Epithelial cell of proximal tubule (primary cell): Measurements from ENCODE around the gene UMODL1. TPM values are rescaled to one million over a fixed set of nuclear protein-coding genes. Genes with fewer than 3 reads are reported as not detected.

Experiments
- DNase-seq: peaks from one replicate; pipeline ENCODE4 v3.0.0-alpha.2; 2011; ENCODE audit warnings: low read depth
- H3K4me3 ChIP-seq: 2 replicates; pipeline ENCODE4 v1.5.1; 2011; ENCODE audit warnings: low read depth, mild to moderate bottlenecking, low read length
- total RNA-seq: library from RNA; depleted of rRNA; stranded (reverse); fragments of >200 nt; gene quantifications from 2 replicates; pipeline ENCODE4 v1.2.3, GENCODE V29; 2015
- TF ChIP-seq, protein P1 (sequence below): conservative IDR thresholded peaks from 2 replicates; pipeline ENCODE4 v1.5.1; 2012; ENCODE audit warnings: low read depth, mild to moderate bottlenecking, low read length

Gene UMODL1
- total RNA-seq, 1 donor from 2014 or later = not detected

DNA sequence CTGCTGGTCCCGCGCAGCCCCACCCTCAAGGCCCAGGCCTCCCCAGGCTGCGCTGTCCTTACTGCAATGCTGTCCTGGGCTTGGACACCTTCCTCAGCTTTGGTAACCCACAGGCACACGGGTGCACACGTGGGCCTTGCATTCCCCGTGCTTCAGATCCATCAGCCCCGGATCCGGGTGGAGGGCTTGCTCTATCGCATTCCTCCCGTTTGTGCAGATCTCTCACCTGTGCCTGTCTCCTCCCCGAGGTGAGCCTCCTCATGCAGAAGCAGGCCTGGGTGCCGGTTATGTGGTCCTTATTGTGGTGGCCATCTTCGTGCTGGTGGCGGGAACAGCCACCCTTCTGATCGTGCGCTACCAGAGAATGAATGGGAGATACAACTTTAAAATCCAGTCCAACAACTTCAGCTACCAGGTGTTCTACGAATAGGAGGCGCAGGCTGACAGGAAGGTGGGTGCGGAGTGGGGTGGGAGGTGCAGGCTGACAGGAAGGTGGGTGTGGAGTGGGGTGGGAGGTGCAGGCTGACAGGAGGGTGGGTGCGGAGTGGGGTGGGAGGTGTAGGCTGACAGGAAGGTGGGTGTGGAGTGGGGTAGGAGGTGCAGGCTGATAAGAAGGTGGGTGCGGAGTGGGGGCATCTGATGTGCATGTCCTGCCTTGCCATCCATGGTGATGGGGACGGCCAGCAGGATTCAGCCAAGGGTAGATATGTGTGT, 66.2 kb downstream of the UMODL1 start:
- no peak for DNase-seq
- TF ChIP-seq, protein P1, sequence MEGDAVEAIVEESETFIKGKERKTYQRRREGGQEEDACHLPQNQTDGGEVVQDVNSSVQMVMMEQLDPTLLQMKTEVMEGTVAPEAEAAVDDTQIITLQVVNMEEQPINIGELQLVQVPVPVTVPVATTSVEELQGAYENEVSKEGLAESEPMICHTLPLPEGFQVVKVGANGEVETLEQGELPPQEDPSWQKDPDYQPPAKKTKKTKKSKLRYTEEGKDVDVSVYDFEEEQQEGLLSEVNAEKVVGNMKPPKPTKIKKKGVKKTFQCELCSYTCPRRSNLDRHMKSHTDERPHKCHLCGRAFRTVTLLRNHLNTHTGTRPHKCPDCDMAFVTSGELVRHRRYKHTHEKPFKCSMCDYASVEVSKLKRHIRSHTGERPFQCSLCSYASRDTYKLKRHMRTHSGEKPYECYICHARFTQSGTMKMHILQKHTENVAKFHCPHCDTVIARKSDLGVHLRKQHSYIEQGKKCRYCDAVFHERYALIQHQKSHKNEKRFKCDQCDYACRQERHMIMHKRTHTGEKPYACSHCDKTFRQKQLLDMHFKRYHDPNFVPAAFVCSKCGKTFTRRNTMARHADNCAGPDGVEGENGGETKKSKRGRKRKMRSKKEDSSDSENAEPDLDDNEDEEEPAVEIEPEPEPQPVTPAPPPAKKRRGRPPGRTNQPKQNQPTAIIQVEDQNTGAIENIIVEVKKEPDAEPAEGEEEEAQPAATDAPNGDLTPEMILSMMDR = no peak
- no peak overlapping the region for H3K4me3 ChIP-seq

DNA sequence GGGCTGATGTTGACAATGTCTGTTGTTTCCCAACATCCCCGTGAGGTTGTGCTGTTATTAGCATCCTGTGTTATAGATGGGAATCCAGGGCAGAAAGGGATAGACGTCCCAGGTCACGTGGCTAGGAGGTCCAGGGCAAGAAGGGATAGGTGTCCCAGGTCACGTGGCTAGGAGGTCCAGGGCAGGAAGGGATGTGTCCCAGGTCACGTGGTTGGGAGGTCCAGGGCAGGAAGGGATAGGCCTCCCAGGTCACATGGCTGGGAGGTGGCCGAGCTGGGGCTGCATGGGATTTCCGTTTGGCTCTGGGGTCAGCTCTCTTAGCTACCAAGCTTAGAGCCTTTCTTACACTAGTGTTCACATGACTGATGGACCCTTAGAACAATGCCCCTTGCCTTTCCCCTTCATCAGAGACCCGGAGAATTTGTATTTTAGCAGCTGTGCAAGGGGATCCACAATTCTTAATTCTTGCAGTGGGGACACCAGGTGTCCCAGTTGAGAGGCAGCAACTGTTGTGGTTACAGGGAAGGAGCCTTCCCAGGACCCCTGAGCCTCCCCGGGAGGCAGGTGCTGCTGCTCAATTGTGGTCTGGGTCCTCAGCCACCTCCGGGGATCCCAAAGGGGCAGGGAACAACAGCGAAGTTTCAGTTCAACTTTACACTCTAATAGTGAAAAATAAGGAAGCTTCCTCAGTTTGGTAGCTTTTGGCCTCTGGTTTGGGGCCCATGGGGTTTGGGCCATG, 69.2 kb downstream of the UMODL1 start:
- DNase-seq = no peak
- TF ChIP-seq, protein P1 = no peak
- no peak overlapping the region for H3K4me3 ChIP-seq

DNA sequence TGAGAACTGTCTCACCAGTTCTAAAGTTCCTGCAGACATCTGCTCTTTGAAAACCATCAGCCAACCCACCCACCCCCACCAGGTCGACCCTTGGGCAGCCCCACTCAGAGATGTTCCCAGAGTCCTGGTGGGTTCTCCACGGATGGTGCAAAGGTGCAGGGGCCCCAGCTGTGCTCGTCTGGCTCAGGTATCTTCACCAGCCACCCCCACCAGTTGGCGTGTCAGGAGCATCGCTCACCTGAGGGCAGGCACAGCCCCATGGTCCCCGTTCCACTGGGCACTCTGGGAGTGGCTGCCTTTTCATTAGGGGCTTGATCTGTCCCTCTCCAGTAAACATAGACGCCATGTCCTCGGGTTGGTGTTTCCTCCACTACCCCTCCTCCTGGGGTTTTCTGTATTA, 70.5 kb downstream of the UMODL1 start:
- no peak for DNase-seq
- H3K4me3 ChIP-seq = no peak overlapping the region
- TF ChIP-seq, protein P1 = no peak

DNA sequence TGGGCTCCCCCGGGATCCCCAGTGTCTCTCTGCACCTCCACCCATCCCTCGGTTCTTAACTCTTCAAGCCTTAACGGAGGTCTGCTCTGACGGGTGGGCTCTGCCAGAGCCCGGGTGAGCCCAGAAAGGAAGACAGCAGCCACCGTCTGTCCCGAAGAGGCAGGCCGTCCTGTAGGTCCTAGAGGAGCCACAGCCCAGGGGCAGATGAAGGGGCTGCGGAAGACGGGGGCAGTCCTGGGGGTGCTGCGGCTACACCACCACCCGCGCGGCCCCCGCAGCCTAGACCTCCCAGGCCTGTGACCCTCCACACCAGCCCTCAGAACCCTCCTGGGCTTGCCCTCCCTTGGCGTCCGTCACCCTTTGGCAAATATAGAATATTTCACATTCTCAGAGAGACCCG, 71.0 kb downstream of the UMODL1 start:
- DNase-seq = no peak
- TF ChIP-seq, protein P1 = no peak
- no peak overlapping the region for H3K4me3 ChIP-seq

DNA sequence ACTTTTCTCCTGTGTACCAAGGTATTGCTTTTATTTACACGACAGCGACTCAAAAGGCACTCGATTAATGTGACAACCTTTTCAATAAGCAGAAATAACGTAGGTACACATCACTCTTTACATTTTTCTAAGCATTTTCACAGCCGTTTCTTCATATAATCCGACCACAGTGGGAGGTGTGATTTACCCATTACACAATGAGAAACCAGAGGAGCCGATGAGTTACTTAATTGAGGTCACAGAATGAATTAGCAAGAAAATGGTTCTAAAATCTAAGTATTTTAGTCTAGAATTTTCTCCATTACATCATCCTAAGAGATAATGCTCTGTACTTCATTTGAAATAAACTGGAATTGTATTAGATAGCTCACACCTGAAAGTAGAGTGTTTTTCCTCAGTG, 71.5 kb downstream of the UMODL1 start:
- no peak overlapping the region for H3K4me3 ChIP-seq
- DNase-seq = no peak
- TF ChIP-seq, protein P1 = no peak

DNA sequence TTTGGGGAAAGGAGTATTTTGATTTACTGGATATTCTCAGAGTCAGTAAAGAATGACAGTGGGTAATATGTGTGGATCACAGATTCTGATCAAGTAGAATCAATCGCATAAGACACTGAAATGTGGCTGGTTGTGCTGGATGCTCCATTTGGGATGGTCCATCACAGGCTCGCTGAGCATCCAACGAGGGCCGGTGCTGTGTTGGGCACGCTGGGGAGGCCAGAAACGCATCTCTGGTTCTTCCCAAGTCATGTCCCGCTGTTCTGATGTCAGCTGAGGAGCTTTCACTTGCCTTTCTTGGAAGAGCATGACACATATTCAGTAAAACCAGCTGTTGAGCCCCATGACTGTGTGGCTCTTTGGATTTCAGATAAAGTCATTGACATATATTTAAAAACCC, 72.0 kb downstream of the UMODL1 start:
- TF ChIP-seq, protein P1 = no peak
- DNase-seq = no peak
- no peak overlapping the region for H3K4me3 ChIP-seq
